GM12873 (cell line): ENCODE data around the gene LIAS.

Source experiments
- CTCF ChIP-seq: IDR thresholded peaks from 2 replicates; pipeline ENCODE4 v1.5.1; 2012; ENCODE audit warnings: low read depth, mild to moderate bottlenecking, moderate library complexity, low read length, control low read depth; ENCODE audit not compliant: insufficient read depth; ENCODE audit errors: missing control alignments

Gene LIAS

GRCh38 chr4:39433878-39434492 lies 24.9 kb upstream of the LIAS start:
- TF ChIP-seq CTCF = no peak

- TF ChIP-seq CTCF = peak; percentile 25
These were observed 22.9 kb upstream of the LIAS start for GRCh38 chr4:39435659-39436563.

DNA sequence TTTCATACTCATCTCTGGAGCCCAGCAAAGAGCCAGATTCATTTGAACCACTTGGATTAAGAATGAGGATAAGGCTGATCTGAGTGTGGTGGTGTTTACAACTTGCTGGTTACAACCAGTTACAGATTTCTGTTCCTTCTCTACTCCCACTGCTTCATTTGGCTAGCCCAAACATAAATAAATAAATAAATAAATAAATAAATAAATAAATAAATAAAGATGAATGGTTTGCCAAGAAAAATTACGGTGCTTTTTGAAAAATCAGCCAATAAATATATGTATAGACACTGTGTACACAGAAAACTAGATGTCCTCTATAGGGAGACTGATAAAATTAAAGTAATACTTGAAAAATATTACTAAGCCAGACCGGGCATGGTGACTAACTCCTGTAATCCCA lies 17.3 kb upstream of the LIAS start:
- no peak for TF ChIP-seq CTCF

DNA sequence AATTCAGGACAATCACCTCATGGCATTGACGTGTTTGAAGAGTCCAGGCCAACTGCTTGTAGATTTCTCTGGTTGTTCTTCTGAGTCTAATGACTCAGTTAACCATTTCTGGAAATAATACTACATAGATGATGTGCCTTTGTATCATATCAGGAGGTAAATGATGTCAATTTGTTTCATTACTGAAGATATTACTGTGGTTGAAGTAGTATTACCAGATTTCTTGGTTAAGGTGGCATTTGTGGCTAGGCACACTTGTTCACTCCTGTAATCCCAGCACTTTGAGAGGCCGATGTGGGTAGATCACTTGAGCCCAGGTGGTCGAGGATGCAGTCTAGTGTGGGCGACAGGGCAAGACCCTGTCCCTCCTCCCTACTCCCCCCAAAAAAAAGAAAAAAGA lies 15.9 kb upstream of the LIAS start:
- TF ChIP-seq CTCF = no peak

DNA sequence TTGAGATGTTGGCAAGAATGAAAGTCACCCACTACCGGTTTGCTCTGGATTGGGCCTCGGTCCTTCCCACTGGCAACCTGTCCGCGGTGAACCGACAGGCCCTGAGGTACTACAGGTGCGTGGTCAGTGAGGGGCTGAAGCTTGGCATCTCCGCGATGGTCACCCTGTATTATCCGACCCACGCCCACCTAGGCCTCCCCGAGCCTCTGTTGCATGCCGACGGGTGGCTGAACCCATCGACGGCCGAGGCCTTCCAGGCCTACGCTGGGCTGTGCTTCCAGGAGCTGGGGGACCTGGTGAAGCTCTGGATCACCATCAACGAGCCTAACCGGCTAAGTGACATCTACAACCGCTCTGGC lies 12.4 kb upstream of the LIAS start:
- TF ChIP-seq CTCF = no peak

- peak; percentile 49 for TF ChIP-seq CTCF
These were observed 11.8 kb upstream of the LIAS start for GRCh38 chr4:39446842-39447573.

GRCh38 chr4:39450618-39451017 lies 8.2 kb upstream of the LIAS start:
- TF ChIP-seq CTCF = no peak
